ENCODE data around the gene CCHCR1.

DNA sequence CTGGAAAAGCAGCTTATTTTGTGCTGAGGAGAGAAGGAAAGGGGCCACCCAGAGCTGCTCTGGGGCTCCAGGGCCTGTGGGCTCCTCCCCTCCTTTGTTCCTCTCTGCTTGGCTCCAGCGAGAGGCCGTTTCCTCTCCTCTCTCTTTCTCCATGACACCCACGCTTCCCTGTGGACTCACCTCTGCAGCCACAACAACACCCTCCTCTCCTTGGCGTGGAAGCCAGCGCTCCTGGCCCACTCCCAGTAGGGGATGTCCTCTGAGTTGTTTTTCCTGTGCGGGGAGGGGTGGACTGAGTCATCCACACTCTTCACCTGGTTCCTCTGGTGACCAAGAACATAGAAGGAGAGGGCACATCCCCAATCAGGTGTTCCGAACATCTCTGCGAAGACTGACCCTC is 32.4 kb downstream of the CCHCR1 start:
- no peak for TF ChIP-seq CTCF (optimal IDR thresholded peaks at IDR 0.05 in 1 of 3, IDR thresholded peaks at IDR 0.05 in 1 of 3, conservative IDR thresholded peaks at IDR 0.05 in 1 of 3; ENCODE audit: extremely low read depth in 1 of 3, insufficient read depth in 2 of 3, low read length in 3 of 3)
- TF ChIP-seq EZH2 (IDR thresholded peaks at IDR 0.05; ENCODE audit: low read length): no peak

Measured in keratinocyte (primary cell).